ENCODE measurements around the gene STING1. TPM values are rescaled to one million over a fixed set of nuclear protein-coding genes. Genes with fewer than 3 reads are reported as not detected.

The STING1 gene
- total RNA-seq, 1 experiment from 2014 or later = 0.21 TPM

- Histone ChIP-seq H3K27me3 (ENCODE audit: control insufficient read depth, insufficient read depth, low read length) (no peaks in the 10 kb centered on the region), H3K4me3 (ENCODE audit: insufficient read depth, low read depth, low read length) (no peak overlapping the region), H3K36me3 (replicated peaks; ENCODE audit: control insufficient read depth, insufficient read depth, low read length) (no peaks in the 10 kb centered on the region)
- DNase-seq = no peak
Observed at GRCh38 chr5:139461176-139461575, 21.4 kb downstream of the STING1 start.

GRCh38 chr5:139460455-139460854 lies 22.1 kb downstream of the STING1 start:
- Histone ChIP-seq H3K4me3 (ENCODE audit: insufficient read depth, low read depth, low read length) (no peak overlapping the region), H3K27me3 (ENCODE audit: control insufficient read depth, insufficient read depth, low read length) (no peaks in the 10 kb centered on the region), H3K36me3 (replicated peaks; ENCODE audit: control insufficient read depth, insufficient read depth, low read length) (no peaks in the 10 kb centered on the region)
- DNase-seq = no peak

GRCh38 chr5:139459451-139459934 lies 23.1 kb downstream of the STING1 start:
- peak; percentile 44 for DNase-seq
- no peak overlapping the region for H3K4me3 ChIP-seq (ENCODE audit: insufficient read depth, low read depth, low read length)
- no peaks in the 10 kb centered on the region for H3K36me3 ChIP-seq (replicated peaks; ENCODE audit: control insufficient read depth, insufficient read depth, low read length)
- no peaks in the 10 kb centered on the region for H3K27me3 ChIP-seq (ENCODE audit: control insufficient read depth, insufficient read depth, low read length)

GRCh38 chr5:139458580-139459407 lies 23.8 kb downstream of the STING1 start:
- peak; percentile 35 for DNase-seq
- Histone ChIP-seq H3K36me3 (replicated peaks; ENCODE audit: control insufficient read depth, insufficient read depth, low read length) (no peaks in the 10 kb centered on the region), H3K4me3 (ENCODE audit: insufficient read depth, low read depth, low read length) (no peak overlapping the region), H3K27me3 (ENCODE audit: control insufficient read depth, insufficient read depth, low read length) (no peaks in the 10 kb centered on the region)

- no peak for DNase-seq
- Histone ChIP-seq H3K36me3 (replicated peaks; ENCODE audit: control insufficient read depth, insufficient read depth, low read length) (no peaks in the 10 kb centered on the region), H3K4me3 (ENCODE audit: insufficient read depth, low read depth, low read length) (no peak overlapping the region), H3K27me3 (ENCODE audit: control insufficient read depth, insufficient read depth, low read length) (no peaks in the 10 kb centered on the region)
Observed at GRCh38 chr5:139457653-139458306, 24.8 kb downstream of the STING1 start.

DNA sequence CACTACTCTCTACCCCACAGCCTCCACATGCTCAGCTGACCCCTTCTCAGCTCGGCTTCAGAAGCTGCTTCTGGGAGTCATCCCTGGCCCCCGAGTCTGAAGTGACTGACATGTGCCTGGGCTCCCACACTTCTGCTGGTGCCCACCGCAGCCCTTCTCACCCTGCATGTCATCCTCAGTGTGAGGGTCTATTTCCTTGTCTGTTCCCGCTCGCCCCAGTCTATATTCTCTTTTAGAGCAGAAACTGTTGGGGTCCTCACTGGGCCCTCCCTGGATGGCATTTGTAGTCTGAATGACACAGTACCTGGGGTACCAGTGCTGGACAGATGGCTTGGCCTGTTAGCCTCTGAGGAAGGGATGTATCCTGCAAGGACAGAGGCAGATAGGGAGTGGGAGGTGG lies 25.3 kb downstream of the STING1 start:
- H3K4me3 ChIP-seq (ENCODE audit: insufficient read depth, low read depth, low read length) = no peak overlapping the region
- no peaks in the 10 kb centered on the region for H3K27me3 ChIP-seq (ENCODE audit: control insufficient read depth, insufficient read depth, low read length)
- DNase-seq = no peak
- H3K36me3 ChIP-seq (replicated peaks; ENCODE audit: control insufficient read depth, insufficient read depth, low read length) = no peaks in the 10 kb centered on the region

- DNase-seq = no peak
- Histone ChIP-seq H3K36me3 (replicated peaks; ENCODE audit: control insufficient read depth, insufficient read depth, low read length) (no peaks in the 10 kb centered on the region), H3K4me3 (ENCODE audit: insufficient read depth, low read depth, low read length) (no peak overlapping the region), H3K27me3 (ENCODE audit: control insufficient read depth, insufficient read depth, low read length) (no peaks in the 10 kb centered on the region)
Observed at GRCh38 chr5:139456776-139457175, 25.8 kb downstream of the STING1 start.

DNA sequence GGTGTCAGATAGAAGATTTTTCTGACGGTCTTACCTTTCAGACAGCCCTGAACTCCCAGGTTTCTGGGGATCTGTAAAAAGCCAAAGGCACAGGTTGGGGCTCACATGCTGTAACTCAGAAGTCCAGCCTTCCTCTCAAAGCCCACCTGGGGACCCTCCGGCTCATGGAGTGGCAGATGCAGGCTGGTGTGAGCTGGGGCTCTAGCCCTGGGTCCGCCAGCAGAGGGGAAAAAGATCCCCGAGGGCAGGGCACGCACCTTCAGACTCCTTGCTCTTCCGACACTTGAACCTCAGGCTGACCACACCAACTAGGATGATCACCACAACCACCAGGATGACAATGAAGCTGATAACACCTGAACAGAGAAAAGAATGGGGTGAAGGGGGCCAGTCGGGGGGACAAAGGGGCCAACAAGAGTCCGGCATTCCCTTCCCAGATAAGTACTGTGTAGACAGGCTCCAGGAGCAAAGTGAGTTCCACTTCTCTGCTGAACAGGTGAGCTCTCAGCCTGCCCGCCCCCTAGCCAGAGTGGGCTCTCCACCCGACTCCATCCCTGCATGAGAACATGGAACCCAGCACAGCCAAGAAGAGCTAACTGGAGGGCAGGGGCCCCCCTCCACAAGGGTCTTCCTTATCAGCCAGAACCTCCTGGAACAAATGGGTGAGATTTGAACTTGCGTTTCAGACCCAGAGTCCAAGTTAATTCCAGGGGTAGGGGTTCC lies 27.8 kb downstream of the STING1 start:
- Histone ChIP-seq H3K36me3 (replicated peaks; ENCODE audit: control insufficient read depth, insufficient read depth, low read length) (no peaks in the 10 kb centered on the region), H3K4me3 (ENCODE audit: insufficient read depth, low read depth, low read length) (no peak overlapping the region), H3K27me3 (ENCODE audit: control insufficient read depth, insufficient read depth, low read length) (no peaks in the 10 kb centered on the region)
- no peak for DNase-seq

GRCh38 chr5:139453683-139454567 lies 28.6 kb downstream of the STING1 start:
- Histone ChIP-seq H3K4me3 (ENCODE audit: insufficient read depth, low read depth, low read length) (no peak overlapping the region), H3K27me3 (ENCODE audit: control insufficient read depth, insufficient read depth, low read length) (no peaks in the 10 kb centered on the region)
- DNase-seq = no peak

GRCh38 chr5:139451878-139452660 lies 30.5 kb downstream of the STING1 start:
- Histone ChIP-seq H3K36me3 (replicated peaks; ENCODE audit: control insufficient read depth, insufficient read depth, low read length) (no peaks in the 10 kb centered on the region), H3K4me3 (ENCODE audit: insufficient read depth, low read depth, low read length) (no peak overlapping the region), H3K27me3 (ENCODE audit: control insufficient read depth, insufficient read depth, low read length) (no peaks in the 10 kb centered on the region)
- DNase-seq = no peak

More at GRCh38 chr5:139453683-139454567, 28.6 kb downstream of the STING1 start:
- no peaks in the 10 kb centered on the region for H3K36me3 ChIP-seq (replicated peaks; ENCODE audit: control insufficient read depth, insufficient read depth, low read length)

- no peak overlapping the region for H3K4me3 ChIP-seq (ENCODE audit: insufficient read depth, low read depth, low read length)
- H3K27me3 ChIP-seq (ENCODE audit: control insufficient read depth, insufficient read depth, low read length) = no peaks in the 10 kb centered on the region
- no peak for DNase-seq
- no peaks in the 10 kb centered on the region for H3K36me3 ChIP-seq (replicated peaks; ENCODE audit: control insufficient read depth, insufficient read depth, low read length)
Observed at GRCh38 chr5:139451176-139451575, 31.4 kb downstream of the STING1 start.

- no peaks in the 10 kb centered on the region for H3K27me3 ChIP-seq (ENCODE audit: control insufficient read depth, insufficient read depth, low read length)
- H3K4me3 ChIP-seq (ENCODE audit: insufficient read depth, low read depth, low read length) = no peak overlapping the region
- no peaks in the 10 kb centered on the region for H3K36me3 ChIP-seq (replicated peaks; ENCODE audit: control insufficient read depth, insufficient read depth, low read length)
- no peak for DNase-seq
Observed at GRCh38 chr5:139446956-139447779, 35.4 kb downstream of the STING1 start.

Measured in H7 (cell line).